ELR (cell line): ENCODE results near the gene UCK2.

ENCODE experiments used
- DNase-seq: peaks from one replicate; pipeline ENCODE4 v3.0.0-alpha.2; 2015; ENCODE audit warnings: low read depth

The UCK2 gene

GRCh38 chr1:165900576-165901380 lies 73.4 kb downstream of the UCK2 start:
- DNase-seq, result no peak

DNA sequence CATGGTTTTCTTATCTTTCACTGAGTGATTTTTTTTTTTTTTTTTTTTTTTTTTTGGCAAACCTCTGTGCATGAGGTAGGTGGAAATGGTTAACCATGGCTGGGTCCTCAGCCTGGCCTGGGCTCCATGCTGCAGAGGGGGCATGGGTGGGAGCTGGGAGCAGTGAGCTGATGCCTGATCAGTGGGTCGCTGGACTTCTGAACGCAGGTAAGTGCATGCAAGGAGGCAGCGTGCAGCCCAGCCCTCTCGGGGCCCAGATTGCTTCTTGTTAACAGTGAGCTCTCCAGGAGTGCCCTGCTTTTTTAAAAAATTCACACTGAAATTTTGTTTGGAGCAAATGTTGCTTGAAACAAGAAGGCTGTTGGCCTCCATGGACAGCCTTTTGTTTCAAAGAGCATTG lies 75.2 kb downstream of the UCK2 start:
- DNase-seq, result no peak

DNA sequence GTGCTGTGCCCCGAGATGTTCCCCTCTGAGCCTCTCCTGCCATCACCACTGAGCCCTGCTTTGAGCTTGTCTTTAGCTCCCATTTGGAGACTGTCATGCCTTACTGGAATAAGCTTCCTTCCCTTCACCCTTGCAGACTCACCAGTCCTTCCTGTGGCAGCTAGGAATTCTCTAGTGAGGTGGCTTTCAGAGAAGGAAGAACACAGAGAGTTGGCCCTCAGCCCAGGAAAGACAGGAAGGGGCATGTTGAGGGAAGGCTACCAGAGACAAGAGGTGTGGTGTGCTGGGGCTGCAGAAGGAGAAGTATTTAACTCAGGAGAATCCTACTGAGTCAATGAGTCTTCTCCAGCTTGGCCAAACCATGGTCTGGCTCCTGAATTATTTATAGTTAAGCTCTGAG lies 76.3 kb downstream of the UCK2 start:
- peak; percentile 84 for DNase-seq

GRCh38 chr1:165904948-165905347 lies 77.5 kb downstream of the UCK2 start:
- DNase-seq, result no peak

DNA sequence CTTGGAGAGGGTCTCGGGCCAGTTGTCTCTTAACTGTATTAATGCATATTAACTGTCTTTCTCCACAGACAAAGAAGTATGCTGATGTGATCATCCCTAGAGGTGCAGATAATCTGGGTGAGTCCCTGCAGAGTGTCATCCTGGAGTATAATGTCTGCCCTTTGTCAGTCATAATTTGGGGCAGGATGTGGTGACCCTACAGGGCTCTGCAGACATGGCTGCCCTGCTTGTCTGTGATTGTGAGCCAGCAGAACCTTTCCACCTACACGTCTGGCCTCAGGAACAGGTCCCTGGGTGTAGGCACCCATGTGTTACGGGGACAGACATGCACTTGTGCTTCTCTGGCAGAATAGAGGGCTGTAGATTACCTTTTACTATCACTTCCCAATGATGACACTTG lies 78.4 kb downstream of the UCK2 start:
- no peak for DNase-seq

GRCh38 chr1:165907256-165907857 lies 79.9 kb downstream of the UCK2 start:
- peak; percentile 85 for DNase-seq

DNA sequence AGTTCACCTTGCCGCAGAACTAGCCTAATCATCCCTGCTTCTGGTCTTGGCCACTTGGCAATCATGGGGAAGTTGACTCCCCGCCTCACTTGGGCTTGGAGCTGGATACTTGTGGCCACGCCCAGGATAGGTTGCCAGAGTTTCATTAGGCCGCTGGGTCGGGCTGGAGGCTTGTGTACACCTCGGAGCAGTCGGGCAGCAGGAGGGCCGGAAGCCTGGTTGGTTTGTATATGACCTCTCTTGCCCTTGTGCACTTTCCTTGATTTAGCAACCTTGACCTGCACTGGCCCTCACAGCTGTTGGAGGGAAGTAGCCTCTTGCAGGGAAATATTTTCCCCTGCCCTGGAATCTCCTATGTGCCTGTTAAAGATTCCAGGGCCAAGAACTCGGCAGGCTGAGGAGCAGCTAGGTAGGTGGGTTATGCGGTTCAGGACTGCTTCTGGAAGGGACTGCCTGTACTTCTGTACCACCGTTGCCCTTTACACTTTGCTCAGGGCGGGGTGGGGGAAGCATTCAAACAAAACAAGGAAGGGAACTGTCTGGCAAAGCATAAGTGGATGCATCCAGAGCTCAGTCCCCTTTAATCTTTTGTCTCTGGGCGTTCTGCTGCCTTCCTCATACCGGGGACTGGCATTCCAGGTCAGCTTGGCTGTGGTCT lies 83.5 kb downstream of the UCK2 start:
- DNase-seq, result no peak

DNA sequence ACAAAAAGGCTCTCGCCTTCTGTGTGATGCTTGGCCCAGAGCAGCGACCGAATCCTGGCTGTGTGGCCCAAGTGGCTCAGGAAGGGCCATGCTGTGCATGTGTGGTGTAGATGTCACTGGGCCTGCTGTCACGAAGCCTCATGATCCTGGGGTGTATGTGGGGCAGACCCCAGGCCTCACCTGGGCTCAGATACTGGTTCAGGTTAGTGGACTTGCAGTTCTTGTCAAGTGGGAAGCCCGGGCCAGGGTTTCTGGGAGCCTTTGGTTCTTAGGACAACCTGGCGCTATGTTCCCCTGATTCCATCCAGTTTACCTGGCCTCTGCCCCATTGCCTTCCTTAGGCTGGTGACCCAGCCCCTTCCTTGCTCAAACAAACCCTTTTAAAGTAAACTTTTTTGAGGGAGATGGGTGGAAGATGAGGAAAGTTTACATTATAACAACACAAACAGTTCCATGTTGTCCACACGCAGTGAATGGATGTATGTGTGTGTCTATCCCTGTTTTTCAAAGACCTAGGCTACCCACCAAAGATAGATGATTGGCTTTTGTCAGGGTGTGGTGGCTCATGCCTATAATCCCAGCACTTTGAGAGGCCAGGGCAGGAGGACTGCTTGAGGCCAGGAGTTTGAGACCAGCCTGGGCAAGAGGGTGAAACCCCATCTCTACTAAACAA lies 84.3 kb downstream of the UCK2 start:
- no peak for DNase-seq

GRCh38 chr1:165912638-165913037 lies 85.2 kb downstream of the UCK2 start:
- DNase-seq, result no peak

DNA sequence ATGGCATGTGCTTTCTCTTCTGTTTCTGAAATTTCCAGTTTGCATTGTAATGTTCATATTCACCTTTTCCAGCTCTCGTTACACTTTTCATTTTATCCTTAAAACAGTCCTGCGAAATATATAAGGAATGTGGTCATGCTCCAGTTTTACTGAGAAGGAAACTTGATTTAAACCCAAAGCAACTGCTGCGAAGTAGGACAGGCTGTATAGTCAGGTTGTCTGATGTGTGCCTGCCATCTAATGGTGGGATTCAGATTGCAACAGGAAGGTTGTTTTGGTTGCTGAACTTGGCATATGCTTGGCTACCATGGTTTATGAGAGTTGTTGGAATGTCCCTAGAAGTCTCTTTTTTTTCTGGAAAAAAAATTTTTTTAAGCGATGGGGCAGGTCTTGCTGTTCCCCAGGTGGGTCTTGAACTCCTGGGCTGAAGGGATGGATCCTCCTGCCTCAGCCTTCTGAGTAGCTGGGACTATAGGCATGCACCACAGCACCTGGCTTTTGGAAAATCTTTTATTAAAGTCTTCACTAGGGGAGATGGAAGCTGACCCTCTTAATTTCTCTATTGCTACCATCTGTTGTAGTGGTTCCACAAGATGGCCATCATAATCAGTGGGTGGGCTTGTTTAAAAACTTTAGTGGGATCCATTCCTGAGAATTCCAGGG lies 86.9 kb downstream of the UCK2 start:
- peak; percentile 79 for DNase-seq

- DNase-seq, result no peak
Observed at GRCh38 chr1:165915480-165915879, 88.1 kb downstream of the UCK2 start.

DNA sequence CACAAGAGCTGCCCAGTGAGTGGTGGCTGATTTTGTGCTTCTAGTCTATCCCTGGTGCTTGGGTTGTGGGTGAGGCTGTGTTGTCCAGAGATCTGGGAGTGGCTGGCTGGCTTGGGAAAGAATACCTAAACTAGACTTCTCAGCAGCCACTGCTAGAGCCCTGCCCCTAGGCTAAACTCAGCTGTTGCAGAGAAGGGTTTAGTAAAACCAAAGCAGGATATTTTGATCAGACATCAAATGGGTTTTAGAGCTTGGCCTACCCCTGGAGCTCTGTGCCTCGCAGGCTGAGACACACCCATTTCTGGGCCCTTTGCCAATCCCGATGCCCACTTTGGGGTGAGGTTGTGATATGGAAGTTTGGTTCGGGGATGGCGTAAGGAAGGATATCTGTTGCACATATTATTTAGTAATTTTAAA lies 88.5 kb downstream of the UCK2 start:
- no peak for DNase-seq

- DNase-seq, result no peak
Observed at GRCh38 chr1:165917166-165917565, 89.8 kb downstream of the UCK2 start.

DNA sequence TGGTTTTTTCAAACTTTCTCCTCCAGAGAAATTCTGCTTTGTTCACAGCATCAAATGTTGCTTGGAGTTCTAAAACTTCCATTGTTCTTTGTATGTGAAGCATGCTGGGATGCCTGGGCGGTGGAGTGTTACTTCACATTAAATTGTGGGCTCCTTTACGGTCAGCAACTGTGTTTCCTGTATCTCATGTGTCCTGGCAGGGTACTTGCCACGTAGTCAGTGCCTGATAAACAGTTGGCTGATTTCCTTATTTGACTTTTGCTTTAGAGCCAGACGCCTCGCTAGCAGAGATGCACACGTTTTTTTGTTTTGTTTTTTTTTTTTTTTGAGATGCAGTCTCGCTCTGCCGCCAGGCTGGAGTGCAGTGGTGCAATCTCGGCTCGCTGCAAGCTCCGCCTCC lies 96.7 kb downstream of the UCK2 start:
- DNase-seq, result no peak

GRCh38 chr1:165925498-165926079 lies 98.2 kb downstream of the UCK2 start:
- no peak for DNase-seq

DNA sequence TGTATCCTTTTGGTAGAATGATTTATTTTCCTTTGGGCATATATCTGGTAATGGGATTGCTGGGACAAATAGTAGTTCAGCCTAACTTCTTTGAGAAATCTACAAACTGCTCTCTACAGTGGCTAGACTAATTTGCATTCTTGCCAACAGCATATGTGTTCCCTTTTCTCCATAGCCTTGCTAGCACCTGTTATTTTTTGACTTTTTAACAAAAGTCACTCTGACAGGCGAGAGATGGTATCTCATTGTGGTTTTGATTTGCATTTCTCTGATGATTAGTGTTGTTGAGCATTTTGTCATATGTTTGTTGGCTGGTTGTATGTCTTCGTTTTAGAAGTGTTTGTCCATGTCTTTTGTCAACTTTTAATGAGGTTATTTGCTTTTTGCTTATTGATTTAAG lies 99.8 kb downstream of the UCK2 start:
- DNase-seq, result no peak

DNA sequence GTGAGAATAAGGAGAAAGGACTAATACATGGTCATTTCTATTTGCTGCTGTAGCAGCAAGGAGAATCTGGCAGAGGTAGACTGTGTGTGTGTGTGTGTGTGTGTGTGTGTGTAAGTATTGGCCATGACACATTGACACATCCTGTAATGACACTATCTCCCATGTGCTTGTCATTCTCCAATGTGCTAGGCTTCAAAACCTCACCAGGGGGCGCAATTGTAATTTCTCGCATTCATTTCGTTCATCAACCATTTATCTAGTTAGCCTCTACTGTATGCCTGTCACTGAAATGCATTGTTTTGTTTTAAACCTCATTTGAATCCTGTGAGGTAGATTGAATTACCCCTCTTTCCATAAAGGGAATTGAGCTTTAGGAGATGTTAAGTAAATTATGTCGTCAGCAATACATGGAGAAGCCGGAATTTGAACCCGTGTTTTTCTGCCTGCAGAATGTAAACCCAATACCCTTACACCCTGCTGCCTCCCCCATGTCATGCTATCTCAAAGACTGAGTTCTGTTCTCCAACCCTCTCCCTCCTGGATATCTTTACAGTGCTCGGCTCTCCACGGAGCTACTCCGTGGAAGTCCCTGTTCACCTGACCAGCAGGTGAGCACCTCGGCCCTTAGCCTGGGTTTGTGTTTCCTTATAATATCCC lies 100.8 kb downstream of the UCK2 start:
- DNase-seq, result peak; percentile 70

DNA sequence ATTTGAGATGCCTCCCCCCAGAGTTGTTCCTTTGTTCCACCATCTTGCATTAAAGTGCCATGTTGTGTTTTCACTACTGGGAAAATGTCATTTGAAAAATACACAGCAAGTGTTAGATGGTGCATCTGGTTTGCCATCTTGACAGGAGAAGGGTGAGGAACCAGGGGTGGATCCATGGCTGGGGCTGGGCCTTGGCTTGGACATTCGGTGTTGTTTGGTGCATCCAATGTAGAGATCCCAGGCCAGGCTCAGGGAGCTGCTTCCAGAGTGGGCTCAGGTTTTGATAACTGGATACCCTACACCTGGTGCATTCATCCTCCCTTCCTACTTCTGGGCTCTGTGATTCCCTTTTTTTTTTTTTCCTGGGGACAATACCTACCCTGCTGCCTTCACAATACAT lies 103.5 kb downstream of the UCK2 start:
- no peak for DNase-seq

DNA sequence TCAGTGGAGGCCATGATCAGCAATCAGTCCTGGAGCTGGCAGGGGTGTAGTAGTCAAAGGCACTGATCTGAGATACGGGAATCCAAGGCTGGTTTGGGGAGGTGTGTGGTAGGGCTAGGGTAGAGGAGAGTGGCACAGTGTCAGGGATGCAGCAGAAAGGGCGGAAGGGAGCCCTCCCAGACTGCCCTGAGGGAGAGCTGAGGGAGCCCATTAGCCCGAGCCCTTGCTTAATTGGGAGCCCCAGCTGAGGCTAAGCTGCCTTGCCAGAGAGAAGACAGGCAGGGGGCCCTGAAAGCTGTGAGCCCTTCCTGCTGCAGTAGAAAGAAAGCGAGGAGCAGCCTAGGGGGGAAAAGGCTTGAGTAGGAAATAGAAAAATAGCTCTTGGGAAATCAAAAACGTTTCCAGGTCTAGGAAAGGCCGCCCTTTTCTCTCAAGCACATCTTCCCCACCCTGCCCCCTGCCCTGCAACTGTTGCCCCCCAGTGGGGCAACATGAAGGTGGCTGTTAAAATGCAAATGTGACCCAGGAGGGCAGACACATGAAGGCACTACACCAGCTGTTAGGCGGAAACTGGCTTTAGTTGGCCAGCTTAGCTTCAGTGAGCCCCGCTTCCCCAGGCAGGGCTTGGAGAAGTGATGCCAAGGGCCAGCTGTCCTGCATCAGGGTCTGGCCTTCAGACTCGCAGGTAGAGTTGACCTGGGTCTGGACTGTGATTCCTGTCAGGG lies 106.2 kb downstream of the UCK2 start:
- no peak for DNase-seq

DNA sequence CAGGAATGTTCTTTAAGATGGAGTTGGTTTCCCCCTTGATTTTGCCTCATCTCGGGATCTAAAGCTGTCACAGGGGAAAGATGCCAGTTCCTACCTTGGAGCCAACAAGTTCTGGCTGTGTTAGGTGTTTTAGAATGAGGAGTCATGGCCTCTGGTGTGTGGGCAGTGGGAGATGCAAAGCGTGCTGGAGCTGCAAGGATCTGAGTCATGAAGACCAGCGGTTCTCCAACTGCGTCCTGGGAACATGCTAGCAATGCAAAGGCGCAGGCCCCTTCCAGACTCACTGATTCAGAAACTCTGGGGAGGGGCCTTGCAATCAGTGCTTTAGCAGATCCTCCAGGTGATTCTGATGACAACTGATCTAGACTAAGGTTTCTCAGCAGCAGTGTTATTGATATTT lies 109.1 kb downstream of the UCK2 start:
- no peak for DNase-seq

GRCh38 chr1:165937829-165938228 lies 110.4 kb downstream of the UCK2 start:
- DNase-seq, result no peak
